Keratinocyte (primary cell): Measurements from ENCODE around the gene PYDC2. TPM values are rescaled to one million over a fixed set of nuclear protein-coding genes. Genes with fewer than 3 reads are reported as not detected.

Experiments
- DNase-seq: peaks from one replicate; pipeline ENCODE4 v3.0.0-alpha.2; 2011; ENCODE audit warnings: low read depth, missing footprints, low spot score
- FAIRE-seq: peaks from 2 replicates; lab custom pipeline; 2011; peaks lifted over from hg19 to GRCh38; lab: Jason Lieb, UNC
- H2AFZ ChIP-seq: 2 replicates; pipeline ENCODE4 v1.6.0; 2012; ENCODE audit warnings: low read length, control low read depth, inconsistent platforms; ENCODE audit not compliant: control insufficient read depth
- H3K27ac ChIP-seq: 2 replicates; pipeline ENCODE4 v1.5.1; 2011; ENCODE audit warnings: low read length; ENCODE audit not compliant: control insufficient read depth, insufficient read depth
- H3K27me3 ChIP-seq: 3 replicates; pipeline ENCODE4 v1.6.0; 2011; ENCODE audit warnings: low read length; ENCODE audit not compliant: control insufficient read depth, insufficient read depth; ENCODE audit errors: extremely low read depth
- H3K36me3 ChIP-seq, 2 experiments: 2 replicates in 1 of 2; 3 replicates in 1 of 2; pipeline ENCODE4 v1.5.1; 2011; ENCODE audit warnings: low read length in 2 of 2, mild to moderate bottlenecking in 1 of 2; ENCODE audit not compliant: control insufficient read depth in 2 of 2, insufficient read depth in 2 of 2; ENCODE audit errors: extremely low read depth in 1 of 2
- H3K4me1 ChIP-seq: 3 replicates; pipeline ENCODE4 v1.5.1; 2011; ENCODE audit warnings: low read length; ENCODE audit not compliant: control insufficient read depth, insufficient read depth; ENCODE audit errors: extremely low read depth
- H3K4me2 ChIP-seq: 3 replicates; pipeline ENCODE4 v1.6.0; 2011; ENCODE audit warnings: low read depth, low read length; ENCODE audit not compliant: control insufficient read depth, insufficient read depth; ENCODE audit errors: extremely low read depth
- H3K4me3 ChIP-seq, 3 experiments: fragments of 200-600 bp in 1 of 3; sonication (generic) in 1 of 3; 2 replicates in 2 of 3; 3 replicates in 1 of 3; pipeline ENCODE4 v1.5.1; 2011 to 2016; ENCODE audit warnings: low read length in 3 of 3, mild to moderate bottlenecking in 3 of 3, control low read depth in 2 of 3, inconsistent platforms in 1 of 3, low read depth in 1 of 3, mixed read lengths in 1 of 3, mixed run types in 1 of 3, moderate library complexity in 1 of 3; ENCODE audit not compliant: control insufficient read depth in 2 of 3, insufficient read depth in 2 of 3; ENCODE audit errors: extremely low read depth in 1 of 3
- H3K79me2 ChIP-seq: 2 replicates; pipeline ENCODE4 v1.6.0; 2012; ENCODE audit warnings: low read length; ENCODE audit not compliant: control insufficient read depth, insufficient read depth
- H3K9ac ChIP-seq: 3 replicates; pipeline ENCODE4 v1.6.0; 2011; ENCODE audit warnings: low read length; ENCODE audit not compliant: control insufficient read depth, insufficient read depth; ENCODE audit errors: extremely low read depth
- H3K9me1 ChIP-seq: 3 replicates; pipeline ENCODE4 v1.6.0; 2011; ENCODE audit warnings: low read length; ENCODE audit not compliant: control insufficient read depth, insufficient read depth; ENCODE audit errors: extremely low read depth
- H3K9me3 ChIP-seq: 2 replicates; pipeline ENCODE4 v1.5.1; 2012; ENCODE audit warnings: low read depth, low read length; ENCODE audit not compliant: control insufficient read depth
- H4K20me1 ChIP-seq: 3 replicates; pipeline ENCODE4 v1.6.0; 2011; ENCODE audit warnings: low read length; ENCODE audit not compliant: control insufficient read depth, insufficient read depth; ENCODE audit errors: extremely low read depth
- EZH2 ChIP-seq: IDR thresholded peaks from one replicate; pipeline ENCODE4 v1.6.1; 2012; ENCODE audit warnings: inconsistent platforms, mild to moderate bottlenecking, low read length, moderate library complexity
- dilution Hi-C: fragments of 300-500 bp; cut with MboI; formaldehyde crosslinking; loops from one replicate; pipeline ENCODE4 v1.7.0; 2020; ENCODE audit warnings: low sequenced_read_pairs; ENCODE audit not compliant: extremely low pct_ligation_motif_present
- polyA plus RNA-seq, 5 experiments: library from polyadenylated mRNA; depleted of rRNA in 3 of 5; stranded (reverse) in 3 of 5; stranded (forward) in 1 of 5; unstranded in 1 of 5; fragments of >200 nt; gene quantifications; 1 replicate in 1 of 5; 2 replicates in 3 of 5; 3 replicates in 1 of 5; pipeline versions ENCODE4 v1.2.1 to v1.2.3, GENCODE V29; 2011 to 2012; ENCODE audit warnings: missing spikeins in 2 of 5, low read depth in 1 of 5, low replicate concordance in 1 of 5
- TF ChIP-seq, protein P1 (sequence below), 3 experiments: IDR thresholded peaks in 1 of 3; conservative IDR thresholded peaks in 1 of 3; optimal IDR thresholded peaks in 1 of 3; 2 replicates in 2 of 3; 3 replicates in 1 of 3; pipeline versions ENCODE3 to v1.5.1; 2011; ENCODE audit warnings: low read length in 3 of 3, mild to moderate bottlenecking in 3 of 3, moderate library complexity in 2 of 3, control low read depth in 1 of 3, inconsistent platforms in 1 of 3; ENCODE audit not compliant: insufficient read depth in 2 of 3; ENCODE audit errors: extremely low read depth in 1 of 3

PYDC2 gene
- polyA plus RNA-seq, 1 donor (not counting 4 experiments of a cell fraction or from before 2014, with no cell fraction given) = not detected

DNA sequence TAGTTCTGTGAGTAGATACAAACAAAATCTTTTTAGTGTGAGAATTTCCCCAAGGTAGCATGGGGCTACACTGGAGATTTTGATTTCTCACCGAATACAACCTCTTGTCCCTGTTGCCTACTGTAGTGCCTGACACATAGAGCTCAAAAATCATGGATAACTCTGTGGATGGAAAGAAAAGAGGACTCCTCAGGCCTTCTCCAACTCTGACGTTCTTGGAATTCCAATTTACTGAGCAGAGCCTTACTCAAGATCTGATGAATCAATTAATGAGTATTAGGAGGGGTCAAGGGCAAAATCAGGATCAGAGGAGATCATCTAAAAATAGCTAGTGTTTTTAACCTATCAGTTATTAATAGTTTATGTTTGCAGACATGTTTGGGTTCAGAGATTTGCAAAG lies 46.7 kb upstream of the PYDC2 start:
- dilution Hi-C loops = no loop called here
- TF ChIP-seq, protein P1, sequence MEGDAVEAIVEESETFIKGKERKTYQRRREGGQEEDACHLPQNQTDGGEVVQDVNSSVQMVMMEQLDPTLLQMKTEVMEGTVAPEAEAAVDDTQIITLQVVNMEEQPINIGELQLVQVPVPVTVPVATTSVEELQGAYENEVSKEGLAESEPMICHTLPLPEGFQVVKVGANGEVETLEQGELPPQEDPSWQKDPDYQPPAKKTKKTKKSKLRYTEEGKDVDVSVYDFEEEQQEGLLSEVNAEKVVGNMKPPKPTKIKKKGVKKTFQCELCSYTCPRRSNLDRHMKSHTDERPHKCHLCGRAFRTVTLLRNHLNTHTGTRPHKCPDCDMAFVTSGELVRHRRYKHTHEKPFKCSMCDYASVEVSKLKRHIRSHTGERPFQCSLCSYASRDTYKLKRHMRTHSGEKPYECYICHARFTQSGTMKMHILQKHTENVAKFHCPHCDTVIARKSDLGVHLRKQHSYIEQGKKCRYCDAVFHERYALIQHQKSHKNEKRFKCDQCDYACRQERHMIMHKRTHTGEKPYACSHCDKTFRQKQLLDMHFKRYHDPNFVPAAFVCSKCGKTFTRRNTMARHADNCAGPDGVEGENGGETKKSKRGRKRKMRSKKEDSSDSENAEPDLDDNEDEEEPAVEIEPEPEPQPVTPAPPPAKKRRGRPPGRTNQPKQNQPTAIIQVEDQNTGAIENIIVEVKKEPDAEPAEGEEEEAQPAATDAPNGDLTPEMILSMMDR (optimal IDR thresholded peaks at IDR 0.05 in 1 of 3, IDR thresholded peaks at IDR 0.05 in 1 of 3, conservative IDR thresholded peaks at IDR 0.05 in 1 of 3; ENCODE audit: extremely low read depth in 1 of 3, insufficient read depth in 2 of 3, low read length in 3 of 3) = no peak
- TF ChIP-seq EZH2 = no peak
- FAIRE-seq (no peak), DNase-seq (no peak)
- H3K27ac ChIP-seq = no peak overlapping the region
- no peaks in the 10 kb centered on the region for H3K79me2 ChIP-seq
- no peaks in the 10 kb centered on the region for H3K9me1 ChIP-seq
- H3K27me3 ChIP-seq = no peaks in the 10 kb centered on the region
- no peaks in the 10 kb centered on the region for H3K36me3 ChIP-seq
- H4K20me1 ChIP-seq = no peaks in the 10 kb centered on the region
- peaks cover under 1% of the 10 kb centered on the region for H3K9me3 ChIP-seq
- no peak overlapping the region for H2AFZ ChIP-seq
- H3K9ac ChIP-seq = no peak overlapping the region
- peaks cover 9% of the 10 kb centered on the region for H3K4me1 ChIP-seq
- no peak overlapping the region for H3K4me2 ChIP-seq
- H3K4me3 ChIP-seq = no peak overlapping the region

DNA sequence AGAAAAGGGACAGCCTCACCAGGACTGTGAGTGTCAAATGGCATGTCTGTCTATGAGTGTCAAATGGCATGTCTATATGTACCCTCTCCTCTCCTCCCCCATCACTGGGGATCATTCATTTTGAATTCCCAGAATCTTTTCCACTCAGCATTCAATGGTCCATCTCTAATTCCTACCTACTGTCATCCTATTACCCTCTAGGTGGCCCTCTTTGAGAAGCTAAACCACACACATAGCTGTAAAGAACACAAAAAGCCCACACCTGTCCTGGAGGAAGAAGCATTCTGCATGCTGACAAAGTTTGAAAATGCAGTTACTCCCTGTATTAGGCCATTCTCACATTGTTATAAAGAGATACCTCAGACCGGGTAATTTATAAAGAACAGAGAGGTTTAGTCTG lies 46.2 kb upstream of the PYDC2 start:
- Histone ChIP-seq H3K4me1 (peaks cover 9% of the 10 kb centered on the region), H3K4me2 (no peak overlapping the region), H3K4me3 (no peak overlapping the region), H3K79me2 (no peaks in the 10 kb centered on the region), H3K27ac (no peak overlapping the region), H3K9ac (no peak overlapping the region), H4K20me1 (no peaks in the 10 kb centered on the region), H3K9me3 (no peaks in the 10 kb centered on the region), H3K9me1 (no peaks in the 10 kb centered on the region), H3K27me3 (no peaks in the 10 kb centered on the region), H3K36me3 (no peaks in the 10 kb centered on the region), H2AFZ (no peak overlapping the region)
- DNase-seq = no peak
- no peak for FAIRE-seq
- TF ChIP-seq, protein P1 (optimal IDR thresholded peaks at IDR 0.05 in 1 of 3, IDR thresholded peaks at IDR 0.05 in 1 of 3, conservative IDR thresholded peaks at IDR 0.05 in 1 of 3; ENCODE audit: extremely low read depth in 1 of 3, insufficient read depth in 2 of 3, low read length in 3 of 3) = no peak
- TF ChIP-seq EZH2 = no peak
- dilution Hi-C loops = no loop called here
